Measurements from ENCODE around the gene CLTB.

The CLTB gene

DNA sequence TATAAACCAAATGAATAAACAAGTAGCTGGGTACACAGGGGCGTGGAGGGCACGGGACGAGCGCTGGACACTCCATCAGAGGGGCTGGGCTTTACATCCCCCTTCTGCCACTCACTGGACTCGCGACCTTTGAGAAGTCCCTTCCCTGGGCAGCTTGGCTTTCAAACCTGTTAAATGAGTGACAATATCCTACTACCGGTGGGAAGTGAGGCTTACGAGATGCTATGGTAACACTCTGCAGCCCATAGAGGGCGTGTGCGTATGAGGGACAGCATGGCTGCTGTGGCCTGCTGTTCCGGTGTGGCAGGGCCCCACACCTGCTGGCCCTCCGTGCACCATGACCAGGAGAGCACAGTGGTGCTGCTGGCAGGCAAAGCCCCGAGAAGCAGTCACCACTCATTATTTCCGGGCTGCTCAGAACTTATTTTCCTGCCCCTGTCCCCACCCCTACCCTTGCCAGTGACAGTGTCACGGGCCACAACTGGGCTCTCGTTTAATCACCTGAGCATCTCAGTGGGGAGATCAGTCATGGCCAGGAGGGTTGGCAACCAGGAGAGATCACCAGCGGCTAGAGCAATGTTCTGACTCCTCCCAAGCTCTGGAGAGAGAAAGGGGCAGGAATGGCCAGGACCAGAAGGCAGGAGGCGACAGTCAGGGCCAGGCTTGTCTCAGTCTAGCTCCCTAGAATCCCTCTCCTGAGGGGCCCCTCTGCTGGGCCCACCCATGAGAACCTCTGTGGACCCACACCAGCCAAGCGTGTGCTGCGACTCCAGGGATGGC, 10.5 kb downstream of the CLTB start:
- H3K4me3 ChIP-seq (ENCODE audit: low read length): no peak overlapping the region
- H3K79me2 ChIP-seq (ENCODE audit: control insufficient read depth, low read length): no peaks in the 10 kb centered on the region
- H3K36me3 ChIP-seq (ENCODE audit: control insufficient read depth, low read length): peaks cover 6% of the 10 kb centered on the region; the same call in 1 of the 2 replicates
- TF ChIP-seq EZH2phosphoT487 (IDR thresholded peaks at IDR 0.05; ENCODE audit: borderline replicate concordance, low read length): no peak
- TF ChIP-seq, protein P1, sequence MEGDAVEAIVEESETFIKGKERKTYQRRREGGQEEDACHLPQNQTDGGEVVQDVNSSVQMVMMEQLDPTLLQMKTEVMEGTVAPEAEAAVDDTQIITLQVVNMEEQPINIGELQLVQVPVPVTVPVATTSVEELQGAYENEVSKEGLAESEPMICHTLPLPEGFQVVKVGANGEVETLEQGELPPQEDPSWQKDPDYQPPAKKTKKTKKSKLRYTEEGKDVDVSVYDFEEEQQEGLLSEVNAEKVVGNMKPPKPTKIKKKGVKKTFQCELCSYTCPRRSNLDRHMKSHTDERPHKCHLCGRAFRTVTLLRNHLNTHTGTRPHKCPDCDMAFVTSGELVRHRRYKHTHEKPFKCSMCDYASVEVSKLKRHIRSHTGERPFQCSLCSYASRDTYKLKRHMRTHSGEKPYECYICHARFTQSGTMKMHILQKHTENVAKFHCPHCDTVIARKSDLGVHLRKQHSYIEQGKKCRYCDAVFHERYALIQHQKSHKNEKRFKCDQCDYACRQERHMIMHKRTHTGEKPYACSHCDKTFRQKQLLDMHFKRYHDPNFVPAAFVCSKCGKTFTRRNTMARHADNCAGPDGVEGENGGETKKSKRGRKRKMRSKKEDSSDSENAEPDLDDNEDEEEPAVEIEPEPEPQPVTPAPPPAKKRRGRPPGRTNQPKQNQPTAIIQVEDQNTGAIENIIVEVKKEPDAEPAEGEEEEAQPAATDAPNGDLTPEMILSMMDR (IDR thresholded peaks at IDR 0.05; ENCODE audit: low read depth, low read length, poor library complexity, severe bottlenecking): no peak
- H3K27ac ChIP-seq (ENCODE audit: low read depth, low read length): no peak overlapping the region
- no peak overlapping the region for H3K4me2 ChIP-seq (ENCODE audit: low read length)
- no peaks in the 10 kb centered on the region for H3F3A ChIP-seq (ENCODE audit: control insufficient read depth, insufficient read depth)
- H3K4me1 ChIP-seq (ENCODE audit: control insufficient read depth, low read length): no peaks in the 10 kb centered on the region
- H3K27me3 ChIP-seq (ENCODE audit: control insufficient read depth, low read length): no peaks in the 10 kb centered on the region
- no peaks in the 10 kb centered on the region for H3K9me3 ChIP-seq (ENCODE audit: control insufficient read depth, insufficient read depth, low read length)
- H4K20me1 ChIP-seq (ENCODE audit: control insufficient read depth, insufficient read depth, low read depth, low read length): no peaks in the 10 kb centered on the region
- no peaks in the 10 kb centered on the region for H3K9me2 ChIP-seq (replicated peaks; ENCODE audit: control insufficient read depth, low read length)

DNA sequence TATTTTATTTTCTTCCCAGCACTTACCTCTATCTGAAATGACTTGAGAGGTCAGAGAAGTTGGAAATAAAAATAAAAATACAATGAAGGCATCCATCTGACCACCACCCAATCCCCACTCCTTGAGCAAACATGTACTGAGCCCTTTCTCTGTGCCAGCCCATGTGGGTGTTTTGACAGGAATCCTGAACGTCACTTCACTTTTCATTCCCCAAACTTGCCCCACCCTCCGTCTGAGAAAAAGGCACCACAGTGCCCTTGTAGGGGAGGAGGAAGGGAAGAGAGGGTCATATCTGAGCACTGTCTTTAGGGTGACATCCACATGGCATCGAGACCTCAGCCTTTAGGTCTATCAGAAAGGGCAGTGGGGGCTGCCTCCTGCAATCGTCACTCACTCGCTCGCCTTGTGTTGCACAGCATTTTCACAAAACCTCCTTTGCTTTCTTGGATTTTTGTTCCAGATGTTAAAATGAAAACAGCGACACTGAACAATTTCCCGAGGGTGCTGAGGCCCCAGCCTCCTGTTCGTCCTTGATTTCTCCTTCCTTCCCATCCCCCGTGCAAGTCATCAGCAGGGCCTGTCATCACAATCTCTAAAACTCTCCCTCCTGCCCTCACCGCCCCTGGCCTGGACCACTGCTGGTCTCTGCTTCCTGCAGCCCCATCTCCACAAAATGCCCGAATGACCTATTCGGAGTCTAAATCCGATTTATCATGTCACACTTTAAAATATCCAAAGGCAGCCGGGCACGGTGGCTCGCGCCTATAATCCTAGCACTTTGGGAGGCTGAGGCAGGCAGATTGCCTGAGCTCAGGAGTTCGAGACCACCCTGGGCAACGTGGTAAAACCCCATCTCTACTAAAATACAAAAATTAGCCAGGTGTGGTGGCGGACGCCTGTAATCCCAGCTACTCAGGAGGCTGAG, 14.8 kb downstream of the CLTB start:
- H3K9me3 ChIP-seq (ENCODE audit: control insufficient read depth, insufficient read depth, low read length): no peaks in the 10 kb centered on the region
- H3K27me3 ChIP-seq (ENCODE audit: control insufficient read depth, low read length): no peaks in the 10 kb centered on the region
- no peaks in the 10 kb centered on the region for H3K9me2 ChIP-seq (replicated peaks; ENCODE audit: control insufficient read depth, low read length)
- H3K79me2 ChIP-seq (ENCODE audit: control insufficient read depth, low read length): no peaks in the 10 kb centered on the region
- no peaks in the 10 kb centered on the region for H3K36me3 ChIP-seq (ENCODE audit: control insufficient read depth, low read length)
- H4K20me1 ChIP-seq (ENCODE audit: control insufficient read depth, insufficient read depth, low read depth, low read length): no peaks in the 10 kb centered on the region
- no peaks in the 10 kb centered on the region for H3F3A ChIP-seq (ENCODE audit: control insufficient read depth, insufficient read depth)
- H3K4me3 ChIP-seq (ENCODE audit: low read length): no peak overlapping the region
- no peaks in the 10 kb centered on the region for H3K4me1 ChIP-seq (ENCODE audit: control insufficient read depth, low read length)
- H3K4me2 ChIP-seq (ENCODE audit: low read length): no peak overlapping the region
- H3K27ac ChIP-seq (ENCODE audit: low read depth, low read length): no peak overlapping the region
- TF ChIP-seq, protein P1 (IDR thresholded peaks at IDR 0.05; ENCODE audit: low read depth, low read length, poor library complexity, severe bottlenecking): no peak
- TF ChIP-seq EZH2phosphoT487 (IDR thresholded peaks at IDR 0.05; ENCODE audit: borderline replicate concordance, low read length): no peak

DNA sequence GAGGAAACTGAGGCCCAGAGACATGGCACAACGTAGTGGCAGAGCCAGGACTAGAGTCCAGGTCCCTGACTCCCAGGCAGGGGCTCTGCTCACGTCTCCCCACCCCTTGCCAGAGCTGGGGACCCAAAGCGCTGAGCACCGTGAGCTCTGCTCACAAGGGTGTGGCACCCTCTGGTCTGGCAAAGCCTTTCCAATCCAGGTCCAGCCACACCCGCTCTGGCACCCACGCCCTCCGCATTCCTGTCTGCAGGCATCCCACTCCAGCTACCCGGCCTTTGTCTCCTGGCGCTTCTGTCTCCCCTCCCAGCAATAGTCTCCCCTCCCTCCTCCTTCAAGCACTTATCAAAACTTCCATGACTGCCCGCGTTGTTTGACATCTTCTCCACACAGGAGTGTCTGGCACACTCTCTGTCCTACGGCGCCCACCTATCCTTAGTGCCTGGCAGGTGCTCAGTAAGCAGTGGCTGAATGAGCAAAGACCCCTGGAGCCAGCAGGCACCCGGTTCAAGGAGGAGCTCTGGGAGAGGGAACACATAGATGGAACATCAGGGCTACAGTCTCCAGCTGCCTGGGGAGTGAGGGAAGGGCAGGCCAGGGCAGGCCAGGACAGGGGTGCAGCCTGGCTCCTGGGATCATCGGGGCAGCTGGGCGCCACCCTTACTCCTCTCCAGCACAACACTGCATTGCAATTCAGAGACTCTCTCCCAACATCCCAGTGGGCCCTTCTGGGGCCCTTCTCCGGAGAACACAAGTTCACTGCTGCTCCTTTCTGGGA, 15.8 kb downstream of the CLTB start:
- Histone ChIP-seq H4K20me1 (ENCODE audit: control insufficient read depth, insufficient read depth, low read depth, low read length) (no peaks in the 10 kb centered on the region), H3K4me1 (ENCODE audit: control insufficient read depth, low read length) (no peaks in the 10 kb centered on the region), H3F3A (ENCODE audit: control insufficient read depth, insufficient read depth) (no peaks in the 10 kb centered on the region), H3K4me2 (ENCODE audit: low read length) (no peak overlapping the region), H3K79me2 (ENCODE audit: control insufficient read depth, low read length) (no peaks in the 10 kb centered on the region), H3K36me3 (ENCODE audit: control insufficient read depth, low read length) (no peaks in the 10 kb centered on the region), H3K9me2 (replicated peaks; ENCODE audit: control insufficient read depth, low read length) (no peaks in the 10 kb centered on the region), H3K4me3 (ENCODE audit: low read length) (no peak overlapping the region), H3K9me3 (ENCODE audit: control insufficient read depth, insufficient read depth, low read length) (no peaks in the 10 kb centered on the region), H3K27ac (ENCODE audit: low read depth, low read length) (no peak overlapping the region), H3K27me3 (ENCODE audit: control insufficient read depth, low read length) (no peaks in the 10 kb centered on the region)
- no peak for TF ChIP-seq EZH2phosphoT487 (IDR thresholded peaks at IDR 0.05; ENCODE audit: borderline replicate concordance, low read length)
- TF ChIP-seq, protein P1 (IDR thresholded peaks at IDR 0.05; ENCODE audit: low read depth, low read length, poor library complexity, severe bottlenecking): no peak
